Fibroblast of lung (primary cell): ENCODE data around the gene DNAH17.

Experiments used
- EZH2 ChIP-seq: IDR thresholded peaks from 2 replicates; pipeline ENCODE4 v1.5.1; 2012; ENCODE audit warnings: low read length, control low read depth, mild to moderate bottlenecking; ENCODE audit errors: missing control alignments
- TF ChIP-seq, protein P1 (sequence below), 2 donors: IDR thresholded peaks in 1 of 2; conservative IDR thresholded peaks in 1 of 2; 1 replicate in 1 of 2; 2 replicates in 1 of 2; pipeline ENCODE4 v1.5.1; 2011 to 2012; ENCODE audit warnings: low read length in 2 of 2, control low read depth in 1 of 2, inconsistent platforms in 1 of 2, low read depth in 1 of 2, mild to moderate bottlenecking in 1 of 2

GRCh38 chr17:78433780-78434335, 143.3 kb downstream of the DNAH17 start:
- TF ChIP-seq, protein P1, sequence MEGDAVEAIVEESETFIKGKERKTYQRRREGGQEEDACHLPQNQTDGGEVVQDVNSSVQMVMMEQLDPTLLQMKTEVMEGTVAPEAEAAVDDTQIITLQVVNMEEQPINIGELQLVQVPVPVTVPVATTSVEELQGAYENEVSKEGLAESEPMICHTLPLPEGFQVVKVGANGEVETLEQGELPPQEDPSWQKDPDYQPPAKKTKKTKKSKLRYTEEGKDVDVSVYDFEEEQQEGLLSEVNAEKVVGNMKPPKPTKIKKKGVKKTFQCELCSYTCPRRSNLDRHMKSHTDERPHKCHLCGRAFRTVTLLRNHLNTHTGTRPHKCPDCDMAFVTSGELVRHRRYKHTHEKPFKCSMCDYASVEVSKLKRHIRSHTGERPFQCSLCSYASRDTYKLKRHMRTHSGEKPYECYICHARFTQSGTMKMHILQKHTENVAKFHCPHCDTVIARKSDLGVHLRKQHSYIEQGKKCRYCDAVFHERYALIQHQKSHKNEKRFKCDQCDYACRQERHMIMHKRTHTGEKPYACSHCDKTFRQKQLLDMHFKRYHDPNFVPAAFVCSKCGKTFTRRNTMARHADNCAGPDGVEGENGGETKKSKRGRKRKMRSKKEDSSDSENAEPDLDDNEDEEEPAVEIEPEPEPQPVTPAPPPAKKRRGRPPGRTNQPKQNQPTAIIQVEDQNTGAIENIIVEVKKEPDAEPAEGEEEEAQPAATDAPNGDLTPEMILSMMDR (conservative IDR thresholded peaks at IDR 0.05 in 1 of 2, IDR thresholded peaks at IDR 0.05 in 1 of 2; ENCODE audit: low read depth in 1 of 2, low read length in 2 of 2): no peak
- TF ChIP-seq EZH2: no peak
